Testis (tissue), 2 donors: ENCODE data around the gene AQP12A.

Source experiments
- POLR2A ChIP-seq: fragments of 450-650 bp; IDR thresholded peaks from one replicate; pipeline ENCODE4 v1.6.1; 2017; ENCODE audit warnings: antibody characterized with exemption, mild to moderate bottlenecking, moderate library complexity
- TF ChIP-seq, protein P1 (sequence below), 3 experiments: fragments of 450-650 bp in 2 of 3; fragments of 200-600 bp in 1 of 3; sonication (generic) in 1 of 3; IDR thresholded peaks; one replicate each; pipeline ENCODE4 v1.5.1; 2016 to 2019; ENCODE audit warnings: antibody characterized with exemption in 3 of 3, mild to moderate bottlenecking in 2 of 3, moderate library complexity in 1 of 3

DNA sequence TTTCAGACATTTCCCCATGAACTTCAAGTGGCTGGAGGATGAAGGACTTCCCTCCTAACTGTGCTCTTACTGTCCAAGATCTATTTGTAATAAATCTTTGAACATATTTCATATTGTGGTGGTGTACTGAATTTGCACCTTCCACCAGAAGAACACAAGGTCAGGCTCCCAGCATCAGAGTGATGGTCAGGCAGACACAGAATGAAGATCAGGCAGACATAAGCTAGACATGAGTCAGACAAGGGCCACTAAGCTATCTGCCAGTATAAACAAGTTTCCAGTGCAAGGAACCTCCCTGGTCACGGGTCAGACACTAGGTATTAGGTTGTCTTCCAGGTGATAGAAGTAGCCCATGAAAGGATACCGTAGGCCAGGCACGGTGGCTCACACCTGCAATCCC lies 29.0 kb upstream of the AQP12A start:
- TF ChIP-seq, protein P1, sequence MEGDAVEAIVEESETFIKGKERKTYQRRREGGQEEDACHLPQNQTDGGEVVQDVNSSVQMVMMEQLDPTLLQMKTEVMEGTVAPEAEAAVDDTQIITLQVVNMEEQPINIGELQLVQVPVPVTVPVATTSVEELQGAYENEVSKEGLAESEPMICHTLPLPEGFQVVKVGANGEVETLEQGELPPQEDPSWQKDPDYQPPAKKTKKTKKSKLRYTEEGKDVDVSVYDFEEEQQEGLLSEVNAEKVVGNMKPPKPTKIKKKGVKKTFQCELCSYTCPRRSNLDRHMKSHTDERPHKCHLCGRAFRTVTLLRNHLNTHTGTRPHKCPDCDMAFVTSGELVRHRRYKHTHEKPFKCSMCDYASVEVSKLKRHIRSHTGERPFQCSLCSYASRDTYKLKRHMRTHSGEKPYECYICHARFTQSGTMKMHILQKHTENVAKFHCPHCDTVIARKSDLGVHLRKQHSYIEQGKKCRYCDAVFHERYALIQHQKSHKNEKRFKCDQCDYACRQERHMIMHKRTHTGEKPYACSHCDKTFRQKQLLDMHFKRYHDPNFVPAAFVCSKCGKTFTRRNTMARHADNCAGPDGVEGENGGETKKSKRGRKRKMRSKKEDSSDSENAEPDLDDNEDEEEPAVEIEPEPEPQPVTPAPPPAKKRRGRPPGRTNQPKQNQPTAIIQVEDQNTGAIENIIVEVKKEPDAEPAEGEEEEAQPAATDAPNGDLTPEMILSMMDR (IDR thresholded peaks at IDR 0.05) = no peak
- no peak for TF ChIP-seq POLR2A
